HEK293 (cell line): ENCODE results near the gene MECP2.
A peak's percentile ranks its signal among the peaks of the same experiment; 100 is the strongest.

Experiments used
- CTCF ChIA-PET: fragments of 350-600 bp; formaldehyde crosslinking; extraction: SDS; loops from one replicate; lab custom pipeline; 2021; ENCODE audit warnings: antibody characterized with exemption; lab: Yijun Ruan, JAX
- POLR2A ChIA-PET: fragments of 300-600 bp; formaldehyde crosslinking; extraction: SDS; loops from one replicate; lab custom pipeline; 2020; ENCODE audit warnings: antibody characterized with exemption, inconsistent platforms; lab: Yijun Ruan, JAX
- H3K27ac ChIP-seq: fragments of 200-500 bp; sonication (Bioruptor generic); 2 replicates; pipeline ENCODE4 v1.5.1; 2014; ENCODE audit warnings: low read depth, low read length, control low read depth, inconsistent platforms; ENCODE audit errors: extremely low read depth
- H3K36me3 ChIP-seq, 2 experiments: fragments of 200-500 bp in 1 of 2; sonication (Bioruptor generic) in 1 of 2; 1 replicate in 1 of 2; 2 replicates in 1 of 2; pipeline ENCODE4 v1.5.1; 2014 to 2017; ENCODE audit warnings: inconsistent platforms in 2 of 2, low read length in 2 of 2; ENCODE audit not compliant: control insufficient read depth in 2 of 2, insufficient read depth in 1 of 2
- H3K4me1 ChIP-seq: fragments of 200-500 bp; sonication (Bioruptor generic); 2 replicates; pipeline ENCODE4 v1.5.1; 2014; ENCODE audit warnings: mild to moderate bottlenecking, low read length, inconsistent platforms; ENCODE audit not compliant: control insufficient read depth, insufficient read depth
- H3K4me3 ChIP-seq: 2 replicates; pipeline ENCODE4 v1.5.1; 2011; ENCODE audit warnings: low read depth, mild to moderate bottlenecking, control low read depth, low read length, moderate library complexity
- H3K9me3 ChIP-seq: fragments of 200-500 bp; sonication (Bioruptor generic); 2 replicates; pipeline ENCODE4 v1.5.1; 2014; ENCODE audit warnings: low read depth, low read length, inconsistent platforms; ENCODE audit not compliant: control insufficient read depth, insufficient read depth
- HIC1 ChIP-seq: fragments of 450-650 bp; formaldehyde crosslinking; IDR thresholded peaks from 2 replicates; pipeline ENCODE4 v1.5.1; 2016; ENCODE audit warnings: missing biosample characterization, missing genetic modification characterization
- IKZF3 ChIP-seq: fragments of 450-650 bp; IDR thresholded peaks from 2 replicates; pipeline ENCODE4 v1.5.0; 2018; ENCODE audit warnings: missing biosample characterization, mild to moderate bottlenecking, missing genetic modification characterization, moderate library complexity
- KLF8 ChIP-seq: fragments of 450-650 bp; formaldehyde crosslinking; IDR thresholded peaks from 2 replicates; pipeline ENCODE4 v1.5.1; 2016; ENCODE audit warnings: missing biosample characterization, missing genetic modification characterization
- MEIS1 ChIP-seq: sonication (generic); formaldehyde crosslinking; IDR thresholded peaks from 2 replicates; pipeline ENCODE4 v1.8.1; 2022; ENCODE audit warnings: missing genetic modification reagents, mild to moderate bottlenecking, borderline replicate concordance
- PATZ1 ChIP-seq: fragments of 450-650 bp; formaldehyde crosslinking; IDR thresholded peaks from 2 replicates; pipeline ENCODE4 v1.5.1; 2016; ENCODE audit warnings: missing biosample characterization, missing genetic modification characterization
- PBX3 ChIP-seq: sonication (generic); formaldehyde crosslinking; IDR thresholded peaks from 2 replicates; pipeline ENCODE4 v1.8.1; 2022; ENCODE audit warnings: mild to moderate bottlenecking, moderate library complexity, missing genetic modification reagents
- SALL2 ChIP-seq: fragments of 450-650 bp; formaldehyde crosslinking; IDR thresholded peaks from 2 replicates; pipeline ENCODE4 v1.5.0; 2017; ENCODE audit warnings: missing biosample characterization, mild to moderate bottlenecking, missing genetic modification characterization, borderline replicate concordance
- SCRT2 ChIP-seq: fragments of 450-650 bp; formaldehyde crosslinking; IDR thresholded peaks from 2 replicates; pipeline ENCODE4 v1.5.1; 2016; ENCODE audit warnings: missing biosample characterization, missing genetic modification characterization
- SP3 ChIP-seq: fragments of 450-650 bp; formaldehyde crosslinking; IDR thresholded peaks from 2 replicates; pipeline ENCODE4 v1.5.1; 2016; ENCODE audit warnings: missing biosample characterization, missing genetic modification characterization
- ZBTB20 ChIP-seq: fragments of 450-650 bp; formaldehyde crosslinking; IDR thresholded peaks from 2 replicates; pipeline ENCODE4 v1.5.1; 2016; ENCODE audit warnings: missing biosample characterization, missing genetic modification characterization
- ZFHX2 ChIP-seq: fragments of 450-650 bp; formaldehyde crosslinking; conservative IDR thresholded peaks from 2 replicates; pipeline ENCODE4 v1.5.1; 2016; ENCODE audit warnings: missing biosample characterization, missing genetic modification characterization
- ZFP37 ChIP-seq: fragments of 450-650 bp; formaldehyde crosslinking; IDR thresholded peaks from 2 replicates; pipeline ENCODE4 v1.5.1; 2016; ENCODE audit warnings: missing biosample characterization, missing genetic modification characterization
- ZNF121 ChIP-seq: fragments of 450-650 bp; formaldehyde crosslinking; IDR thresholded peaks from 2 replicates; pipeline ENCODE4 v1.5.1; 2016; ENCODE audit warnings: missing biosample characterization, missing genetic modification characterization
- ZNF133 ChIP-seq: fragments of 450-650 bp; formaldehyde crosslinking; IDR thresholded peaks from 2 replicates; pipeline ENCODE4 v1.5.1; 2016; ENCODE audit warnings: missing biosample characterization, missing genetic modification characterization
- ZNF2 ChIP-seq: fragments of 450-650 bp; formaldehyde crosslinking; IDR thresholded peaks from 2 replicates; pipeline ENCODE4 v1.5.1; 2016; ENCODE audit warnings: missing biosample characterization, missing genetic modification characterization
- ZNF335 ChIP-seq: fragments of 450-650 bp; formaldehyde crosslinking; conservative IDR thresholded peaks from 2 replicates; pipeline ENCODE4 v1.5.1; 2016; ENCODE audit warnings: missing biosample characterization, missing genetic modification characterization
- ZNF423 ChIP-seq: fragments of 450-650 bp; formaldehyde crosslinking; IDR thresholded peaks from 2 replicates; pipeline ENCODE4 v1.5.1; 2016; ENCODE audit warnings: missing biosample characterization, missing genetic modification characterization
- ZNF48 ChIP-seq: fragments of 450-650 bp; formaldehyde crosslinking; IDR thresholded peaks from 2 replicates; pipeline ENCODE4 v1.5.1; 2016; ENCODE audit warnings: missing biosample characterization, missing genetic modification characterization
- ZNF600 ChIP-seq: fragments of 450-650 bp; formaldehyde crosslinking; IDR thresholded peaks from 2 replicates; pipeline ENCODE4 v1.5.1; 2016; ENCODE audit warnings: missing biosample characterization, missing genetic modification characterization
- ZNF629 ChIP-seq: fragments of 450-650 bp; formaldehyde crosslinking; IDR thresholded peaks from 2 replicates; pipeline ENCODE4 v1.5.1; 2017; ENCODE audit warnings: missing biosample characterization, missing genetic modification characterization
- ZNF660 ChIP-seq: fragments of 450-650 bp; IDR thresholded peaks from 2 replicates; pipeline ENCODE4 v1.5.1; 2018; ENCODE audit warnings: missing biosample characterization, mild to moderate bottlenecking, missing genetic modification characterization
- ZNF664 ChIP-seq: fragments of 450-650 bp; formaldehyde crosslinking; IDR thresholded peaks from 2 replicates; pipeline ENCODE4 v1.5.1; 2016; ENCODE audit warnings: missing biosample characterization, missing genetic modification characterization
- ZNF670 ChIP-seq: fragments of 450-650 bp; formaldehyde crosslinking; IDR thresholded peaks from 2 replicates; pipeline ENCODE4 v1.5.1; 2016; ENCODE audit warnings: missing biosample characterization, missing genetic modification characterization, low read depth
- ZNF837 ChIP-seq: fragments of 450-650 bp; formaldehyde crosslinking; IDR thresholded peaks from 2 replicates; pipeline ENCODE4 v1.5.1; 2016; ENCODE audit warnings: missing biosample characterization, missing genetic modification characterization
- ZSCAN23 ChIP-seq: fragments of 450-650 bp; formaldehyde crosslinking; IDR thresholded peaks from 2 replicates; pipeline ENCODE4 v1.5.1; 2016; ENCODE audit warnings: missing biosample characterization, missing genetic modification characterization
- ZSCAN4 ChIP-seq: fragments of 450-650 bp; formaldehyde crosslinking; IDR thresholded peaks from 2 replicates; pipeline ENCODE4 v1.5.1; 2017; ENCODE audit warnings: missing biosample characterization, missing genetic modification characterization

The MECP2 gene

GRCh38 chrX:153974003-153974725, 123.4 kb downstream of the MECP2 start:
- CTCF ChIA-PET: interaction anchor here (0.6 to 2.2 kb wide), 3 partner anchors 27 to 39 kb away, joined by 3 to 5 read pairs (median 3); no protein-coding TSS in a partner anchor
- POLR2A ChIA-PET: interaction anchor here (0.6 to 1.7 kb wide), 3 partner anchors 40 to 195 kb away, joined by 4 to 10 read pairs (median 6); no protein-coding TSS in a partner anchor
- Histone ChIP-seq H3K27ac (peak overlapping the region; percentile 99; the same call in 1 of the 2 replicates), H3K4me3 (no peak overlapping the region), H3K36me3 (no peaks in the 10 kb centered on the region), H3K9me3 (no peaks in the 10 kb centered on the region), H3K4me1 (peaks cover 6% of the 10 kb centered on the region; the same call in 1 of the 2 replicates)
- TF ChIP-seq ZNF600: 0 out of 2 replicates have a peak, but pooled peaks have one; percentile 17
- TF ChIP-seq MEIS1: 0 out of 2 replicates have a peak, but pooled peaks have one; percentile 16
- no peak for TF ChIP-seq IKZF3 (tag by site-specific recombination)
- TF ChIP-seq PBX3 (CRISPR knock-in tag): 0 out of 2 replicates have a peak, but pooled peaks have one; percentile 34
- TF ChIP-seq ZNF2 (tag by site-specific recombination): no peak
- TF ChIP-seq ZNF335: peak; percentile 99

GRCh38 chrX:153973127-153974002, 124.2 kb downstream of the MECP2 start:
- Histone ChIP-seq H3K4me1 (peaks cover 6% of the 10 kb centered on the region), H3K9me3 (no peaks in the 10 kb centered on the region), H3K4me3 (peak overlapping the region; percentile 95), H3K36me3 (peaks cover 0 to 4% of the 10 kb centered on the region in 2 experiments; a peak in 1 of 3 replicates), H3K27ac (peak overlapping the region; percentile 99)
- CTCF ChIA-PET: interaction anchor here (0.7 to 2.2 kb wide), 3 partner anchors 9 to 31 kb away, joined by 3 to 5 read pairs (median 3); no protein-coding TSS in a partner anchor
- POLR2A ChIA-PET: interaction anchor here (0.8 to 4.6 kb wide), 10 partner anchors 8 to 50 kb away, joined by 3 to 67 read pairs (median 8); partner anchors contain the start of gene NAA10
- TF ChIP-seq ZFP37: no peak; the same call in 1 of the 2 replicates
- TF ChIP-seq ZNF664: no peak
- TF ChIP-seq ZSCAN23 (tag by site-specific recombination): no peak
- TF ChIP-seq ZNF121: peak; percentile 100
- TF ChIP-seq ZFHX2 (tag by site-specific recombination): peak; percentile 47
- peak; percentile 33; the same call in 1 of the 2 replicates for TF ChIP-seq ZBTB20 (tag by site-specific recombination)
- 0 out of 2 replicates have a peak, but pooled peaks have one; percentile 7 for TF ChIP-seq ZNF629 (tag by site-specific recombination)
- TF ChIP-seq ZNF133 (tag by site-specific recombination): no peak
- TF ChIP-seq ZNF670 (tag by site-specific recombination): no peak
- 0 out of 2 replicates have a peak, but pooled peaks have one; percentile 24 for TF ChIP-seq ZNF423 (tag by site-specific recombination)
- peak; percentile 32; the same call in 1 of the 2 replicates for TF ChIP-seq PATZ1
- 0 out of 2 replicates have a peak, but pooled peaks have one; percentile 6 for TF ChIP-seq ZNF660
- peak; percentile 37; the same call in 1 of the 2 replicates for TF ChIP-seq HIC1 (tag by site-specific recombination)
- no peak for TF ChIP-seq ZNF837 (tag by site-specific recombination)
- TF ChIP-seq SCRT2 (tag by site-specific recombination): no peak
- TF ChIP-seq SALL2 (tag by site-specific recombination): no peak
- TF ChIP-seq IKZF3 (tag by site-specific recombination): no peak
- TF ChIP-seq ZNF600: peak; percentile 39; the same call in 1 of the 2 replicates
- no peak for TF ChIP-seq ZNF48
- TF ChIP-seq SP3 (tag by site-specific recombination): no peak
- no peak for TF ChIP-seq KLF8
- TF ChIP-seq ZSCAN4 (tag by site-specific recombination): peak; percentile 87
